KMS-11 (cell line): ENCODE measurements around the gene NTM.

Experiments
- H2AFZ ChIP-seq: fragments of 200-600 bp; sonication (generic); 2 replicates; pipeline ENCODE4 v1.6.1; 2016; ENCODE audit warnings: antibody characterized with exemption, mixed run types, low read depth
- H3K27ac ChIP-seq: fragments of 200-600 bp; sonication (generic); 2 replicates; pipeline ENCODE4 v1.6.1; 2016; ENCODE audit warnings: mild to moderate bottlenecking, mixed run types
- H3K27me3 ChIP-seq: fragments of 200-600 bp; sonication (generic); 2 replicates; pipeline ENCODE4 v1.6.1; 2017; ENCODE audit warnings: mild to moderate bottlenecking, low read depth, mixed run types, moderate library complexity; ENCODE audit not compliant: insufficient read depth
- H3K36me3 ChIP-seq: fragments of 200-600 bp; sonication (generic); 2 replicates; pipeline ENCODE4 v1.6.1; 2017; ENCODE audit warnings: mild to moderate bottlenecking, mixed run types; ENCODE audit not compliant: insufficient read depth
- H3K4me1 ChIP-seq: fragments of 200-600 bp; sonication (generic); 2 replicates; pipeline ENCODE4 v1.6.1; 2016; ENCODE audit warnings: mild to moderate bottlenecking, low read depth, mixed run types; ENCODE audit not compliant: poor library complexity, severe bottlenecking
- H3K4me2 ChIP-seq: fragments of 200-600 bp; sonication (generic); 2 replicates; pipeline ENCODE4 v1.7.0; 2016; ENCODE audit warnings: mild to moderate bottlenecking, mixed run types
- H3K4me3 ChIP-seq: fragments of 200-600 bp; sonication (generic); IDR thresholded peaks from 2 replicates; pipeline ENCODE4 v1.6.1; 2017; ENCODE audit warnings: low read depth, low read length, mixed read lengths; ENCODE audit not compliant: insufficient read depth
- H3K79me2 ChIP-seq: fragments of 200-600 bp; sonication (generic); 2 replicates; pipeline ENCODE4 v1.6.1; 2016; ENCODE audit warnings: low read depth, mixed run types; ENCODE audit not compliant: insufficient read depth
- H3K9ac ChIP-seq: fragments of 200-600 bp; sonication (generic); 2 replicates; pipeline ENCODE4 v1.6.1; 2016; ENCODE audit warnings: mild to moderate bottlenecking, mixed run types
- H4K20me1 ChIP-seq: fragments of 200-600 bp; sonication (generic); 2 replicates; pipeline ENCODE4 v1.6.1; 2016; ENCODE audit warnings: mild to moderate bottlenecking, mixed run types; ENCODE audit not compliant: insufficient read depth
- TF ChIP-seq, protein P1 (sequence below): fragments of 200-600 bp; sonication (generic); conservative IDR thresholded peaks from 2 replicates; pipeline ENCODE4 v1.6.1; 2017; ENCODE audit warnings: low read depth, mild to moderate bottlenecking, antibody characterized with exemption, low read length, moderate library complexity, mixed read lengths

Gene NTM

GRCh38 chr11:132033051-132033450 lies 662.6 kb downstream of the NTM start:
- H3K4me1 ChIP-seq = no peaks in the 10 kb centered on the region
- H2AFZ ChIP-seq = no peak overlapping the region
- no peak overlapping the region for H3K4me3 ChIP-seq
- H3K27ac ChIP-seq = no peak overlapping the region
- no peaks in the 10 kb centered on the region for H3K36me3 ChIP-seq
- H3K9ac ChIP-seq = no peak overlapping the region
- TF ChIP-seq, protein P1, sequence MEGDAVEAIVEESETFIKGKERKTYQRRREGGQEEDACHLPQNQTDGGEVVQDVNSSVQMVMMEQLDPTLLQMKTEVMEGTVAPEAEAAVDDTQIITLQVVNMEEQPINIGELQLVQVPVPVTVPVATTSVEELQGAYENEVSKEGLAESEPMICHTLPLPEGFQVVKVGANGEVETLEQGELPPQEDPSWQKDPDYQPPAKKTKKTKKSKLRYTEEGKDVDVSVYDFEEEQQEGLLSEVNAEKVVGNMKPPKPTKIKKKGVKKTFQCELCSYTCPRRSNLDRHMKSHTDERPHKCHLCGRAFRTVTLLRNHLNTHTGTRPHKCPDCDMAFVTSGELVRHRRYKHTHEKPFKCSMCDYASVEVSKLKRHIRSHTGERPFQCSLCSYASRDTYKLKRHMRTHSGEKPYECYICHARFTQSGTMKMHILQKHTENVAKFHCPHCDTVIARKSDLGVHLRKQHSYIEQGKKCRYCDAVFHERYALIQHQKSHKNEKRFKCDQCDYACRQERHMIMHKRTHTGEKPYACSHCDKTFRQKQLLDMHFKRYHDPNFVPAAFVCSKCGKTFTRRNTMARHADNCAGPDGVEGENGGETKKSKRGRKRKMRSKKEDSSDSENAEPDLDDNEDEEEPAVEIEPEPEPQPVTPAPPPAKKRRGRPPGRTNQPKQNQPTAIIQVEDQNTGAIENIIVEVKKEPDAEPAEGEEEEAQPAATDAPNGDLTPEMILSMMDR = no peak
- H3K4me2 ChIP-seq = no peak overlapping the region
- no peaks in the 10 kb centered on the region for H3K27me3 ChIP-seq
- no peaks in the 10 kb centered on the region for H4K20me1 ChIP-seq
- H3K79me2 ChIP-seq = no peaks in the 10 kb centered on the region

DNA sequence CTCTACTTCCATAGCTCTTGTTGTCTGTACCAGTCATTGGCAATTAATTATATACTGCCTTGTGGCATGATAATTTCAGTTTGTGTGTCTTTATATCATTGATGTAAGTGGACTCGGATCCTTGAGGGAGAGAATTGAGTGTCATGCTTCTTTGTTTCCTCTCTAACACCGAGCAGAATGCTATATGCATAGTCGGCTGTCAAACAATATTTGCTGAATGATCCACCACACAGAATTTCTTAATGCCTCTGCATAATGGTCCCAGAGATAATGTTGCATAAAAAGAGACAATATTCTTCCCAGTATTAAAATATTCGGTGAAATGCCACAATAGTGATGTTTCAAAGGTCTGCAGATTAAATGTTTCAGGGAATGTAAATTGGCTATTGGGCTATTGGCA lies 664.8 kb downstream of the NTM start:
- no peaks in the 10 kb centered on the region for H3K27me3 ChIP-seq
- no peak overlapping the region for H3K27ac ChIP-seq
- H3K9ac ChIP-seq = no peak overlapping the region
- no peak overlapping the region for H3K4me3 ChIP-seq
- H4K20me1 ChIP-seq = no peaks in the 10 kb centered on the region
- H3K4me1 ChIP-seq = no peaks in the 10 kb centered on the region
- no peak overlapping the region for H2AFZ ChIP-seq
- no peaks in the 10 kb centered on the region for H3K36me3 ChIP-seq
- no peaks in the 10 kb centered on the region for H3K79me2 ChIP-seq
- H3K4me2 ChIP-seq = no peak overlapping the region
- TF ChIP-seq, protein P1 = no peak

GRCh38 chr11:132035766-132036165 lies 665.4 kb downstream of the NTM start:
- no peak overlapping the region for H3K4me2 ChIP-seq
- H2AFZ ChIP-seq = no peak overlapping the region
- no peak overlapping the region for H3K9ac ChIP-seq
- H3K79me2 ChIP-seq = no peaks in the 10 kb centered on the region
- no peak overlapping the region for H3K4me3 ChIP-seq
- no peak overlapping the region for H3K27ac ChIP-seq
- H4K20me1 ChIP-seq = no peaks in the 10 kb centered on the region
- TF ChIP-seq, protein P1 = no peak
- no peaks in the 10 kb centered on the region for H3K4me1 ChIP-seq
- no peaks in the 10 kb centered on the region for H3K36me3 ChIP-seq
- H3K27me3 ChIP-seq = no peaks in the 10 kb centered on the region

DNA sequence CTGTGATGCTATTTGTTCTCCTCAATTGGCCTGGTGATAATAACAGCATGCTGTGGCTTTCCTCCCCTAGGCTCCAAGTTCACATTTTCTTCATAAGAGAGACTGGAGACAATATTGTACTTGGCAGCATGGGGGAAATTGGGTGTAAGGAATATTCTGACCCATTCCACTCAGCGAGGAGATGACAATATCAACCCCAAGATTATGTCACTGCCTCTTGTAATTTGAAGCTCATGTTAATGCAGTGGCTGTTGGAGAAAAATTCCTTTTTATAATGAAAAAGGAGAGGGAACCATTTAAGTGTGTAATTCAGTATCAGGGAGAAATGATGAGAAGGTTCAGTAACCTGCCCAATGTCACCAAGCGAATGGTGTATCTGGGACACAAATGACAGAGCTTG lies 665.8 kb downstream of the NTM start:
- TF ChIP-seq, protein P1 = no peak
- Histone ChIP-seq H3K79me2 (no peaks in the 10 kb centered on the region), H3K36me3 (no peaks in the 10 kb centered on the region), H3K27me3 (no peaks in the 10 kb centered on the region), H3K4me2 (no peak overlapping the region), H3K27ac (no peak overlapping the region), H4K20me1 (no peaks in the 10 kb centered on the region), H3K4me3 (no peak overlapping the region), H3K4me1 (no peaks in the 10 kb centered on the region), H3K9ac (no peak overlapping the region), H2AFZ (no peak overlapping the region)
